Keratinocyte (primary cell): ENCODE data around the gene MICAL3.

Source experiments
- CTCF ChIP-seq, 3 experiments: IDR thresholded peaks in 1 of 3; conservative IDR thresholded peaks in 1 of 3; optimal IDR thresholded peaks in 1 of 3; 2 replicates in 2 of 3; 3 replicates in 1 of 3; pipeline versions ENCODE3 to v1.5.1; 2011; ENCODE audit warnings: low read length in 3 of 3, mild to moderate bottlenecking in 3 of 3, moderate library complexity in 2 of 3, control low read depth in 1 of 3, inconsistent platforms in 1 of 3; ENCODE audit not compliant: insufficient read depth in 2 of 3; ENCODE audit errors: extremely low read depth in 1 of 3
- EZH2 ChIP-seq: IDR thresholded peaks from one replicate; pipeline ENCODE4 v1.6.1; 2012; ENCODE audit warnings: inconsistent platforms, mild to moderate bottlenecking, low read length, moderate library complexity

DNA sequence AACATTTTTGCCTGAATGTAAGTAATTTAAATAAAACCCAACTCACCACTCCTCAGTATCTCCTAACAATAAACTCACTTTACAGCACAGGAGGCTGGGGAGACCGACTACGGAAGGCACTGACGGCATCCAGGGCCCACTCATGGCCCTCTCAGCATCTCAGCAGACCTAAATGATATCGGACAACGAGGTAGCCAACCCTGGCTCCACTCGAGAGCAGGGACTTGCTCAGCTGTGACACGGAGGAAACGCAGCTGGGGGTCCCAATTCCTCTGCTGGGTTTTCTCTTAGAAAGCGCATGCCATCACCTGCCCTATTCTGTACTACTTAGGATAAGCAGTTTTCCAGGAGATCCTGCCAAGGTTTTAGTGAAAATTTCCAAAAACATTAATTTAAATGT lies 141.0 kb downstream of the MICAL3 start:
- TF ChIP-seq CTCF (optimal IDR thresholded peaks at IDR 0.05 in 1 of 3, IDR thresholded peaks at IDR 0.05 in 1 of 3, conservative IDR thresholded peaks at IDR 0.05 in 1 of 3; ENCODE audit: extremely low read depth in 1 of 3, insufficient read depth in 2 of 3, low read length in 3 of 3), result no peak
- TF ChIP-seq EZH2, result no peak
